Transverse colon (tissue), 4 donors: Measurements from ENCODE around the gene IRF6. TPM values are rescaled to one million over a fixed set of nuclear protein-coding genes. Genes with fewer than 3 reads are reported as not detected.

Experiments
- DNase-seq: peaks from one replicate; pipeline ENCODE4 v3.0.0-alpha.2; 2019
- H3K27ac ChIP-seq, 4 donors: fragments of 200-600 bp; sonication (generic); 2 replicates each; pipeline ENCODE4 v1.5.1; 2016 to 2018; ENCODE audit warnings: inconsistent platforms in 4 of 4
- H3K27me3 ChIP-seq: fragments of 200-600 bp; sonication (generic); 2 replicates; pipeline ENCODE4 v1.5.1; 2017; ENCODE audit warnings: inconsistent platforms
- H3K36me3 ChIP-seq, 4 donors: fragments of 200-600 bp; sonication (generic); 2 replicates each; pipeline ENCODE4 v1.5.1; 2017 to 2019; ENCODE audit warnings: inconsistent platforms in 4 of 4
- H3K4me1 ChIP-seq, 4 donors: fragments of 200-600 bp; sonication (generic); 2 replicates each; pipeline ENCODE4 v1.5.1; 2017 to 2020; ENCODE audit warnings: inconsistent platforms in 4 of 4
- H3K4me3 ChIP-seq, 4 donors: fragments of 200-600 bp; sonication (generic); 1 replicate in 1 of 4; 2 replicates in 3 of 4; pipeline versions ENCODE4 v1.5.1 to v1.6.1; 2017 to 2019; ENCODE audit warnings: inconsistent platforms in 4 of 4
- H3K9me3 ChIP-seq, 2 donors: fragments of 200-600 bp; sonication (generic); 2 replicates each; pipeline ENCODE4 v1.5.1; 2017 to 2019; ENCODE audit warnings: inconsistent platforms in 2 of 2
- CTCF ChIP-seq, 5 experiments: fragments of 200-600 bp in 3 of 5; fragments of 450-650 bp in 2 of 5; sonication (generic) in 3 of 5; IDR thresholded peaks; 1 replicate in 2 of 5; 2 replicates in 3 of 5; pipeline ENCODE4 v1.5.1; 2016 to 2017; ENCODE audit warnings: antibody characterized with exemption in 5 of 5, inconsistent platforms in 3 of 5, mild to moderate bottlenecking in 2 of 5, moderate library complexity in 1 of 5
- EP300 ChIP-seq: sonication (generic); formaldehyde crosslinking; IDR thresholded peaks from one replicate; pipeline ENCODE4 v1.6.1; 2017; ENCODE audit warnings: antibody characterized with exemption, low read depth
- POLR2A ChIP-seq: fragments of 450-650 bp; IDR thresholded peaks from one replicate; pipeline ENCODE4 v1.6.1; 2016; ENCODE audit warnings: antibody characterized with exemption, mild to moderate bottlenecking, moderate library complexity
- POLR2AphosphoS5 ChIP-seq, 3 donors: sonication (generic); formaldehyde crosslinking; IDR thresholded peaks; one replicate each; pipeline ENCODE4 v1.6.1; 2016; ENCODE audit warnings: antibody characterized with exemption in 3 of 3
- WGBS, 2 donors: methylation state at CpG; one replicate each; pipeline ENCODE4 v1.1.5; 2018; ENCODE audit warnings: low coverage in 1 of 2; 5-methylcytosine and 5-hydroxymethylcytosine counted together
- in situ Hi-C, 4 donors: fragments of 200-750 bp; cut with MboI; loops; one replicate each; pipeline versions ENCODE4 v1.15.0 to v1.15.1; 2017; ENCODE audit warnings: low sequenced_read_pairs in 3 of 4, low pct_ligation_motif_present in 1 of 4, low pct_unique_long_range_greater_than_20kb in 1 of 4
- intact Hi-C: fragments of 100-400 bp; cut with DNase I; formaldehyde crosslinking; loops from one replicate; pipeline ENCODE4 v1.15.1; 2023; ENCODE audit warnings: low total_unique reads
- total RNA-seq, 4 donors: library from RNA; depleted of rRNA; stranded (reverse); fragments of >200 nt; gene quantifications; one replicate each; pipeline ENCODE4 v1.1.0, GENCODE V29; 2016

Gene IRF6
- total RNA-seq, 4 donors from 2014 or later: 26.1 to 78.0 (median 44.4) TPM

DNA sequence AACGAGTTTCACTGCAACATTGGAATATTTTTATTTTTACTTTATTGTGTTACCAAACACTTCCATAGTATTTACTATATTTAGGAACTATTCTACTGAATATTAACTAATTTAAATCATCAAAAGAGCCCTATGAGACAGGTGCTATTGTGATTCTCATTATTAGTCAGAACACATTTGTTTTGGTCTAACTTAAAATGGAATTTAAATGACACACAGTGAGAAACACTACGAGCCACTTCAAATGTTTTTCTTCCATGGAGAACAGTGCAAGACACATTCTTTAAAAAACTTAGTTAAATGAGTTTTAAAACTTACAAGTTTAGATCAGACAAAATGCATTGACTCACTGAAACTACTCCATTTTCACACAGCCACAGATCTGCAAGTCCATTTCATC, 56.7 kb downstream of the IRF6 start:
- intact Hi-C loops: loop anchor here (5.0 kb wide), 1 partner anchor 172 kb away; no protein-coding TSS in a partner anchor
- Histone ChIP-seq H3K9me3 (no peaks in the 10 kb centered on the region), H3K4me3 (no peak overlapping the region), H3K36me3 (no peaks in the 10 kb centered on the region), H3K27ac (no peak overlapping the region), H3K27me3 (no peaks in the 10 kb centered on the region), H3K4me1 (peaks cover 0 to 7% (median 2%) of the 10 kb centered on the region in 4 donors)
- in situ Hi-C loops: no loop called here
- TF ChIP-seq POLR2AphosphoS5 (IDR thresholded peaks at IDR 0.05) (no peak), EP300 (no peak), POLR2A (no peak), CTCF (IDR thresholded peaks at IDR 0.05) (no peak)
- WGBS, 2 donors: 58 to 65% methylated on average over 2 of the region's 2 CpGs
- no peak for DNase-seq

DNA sequence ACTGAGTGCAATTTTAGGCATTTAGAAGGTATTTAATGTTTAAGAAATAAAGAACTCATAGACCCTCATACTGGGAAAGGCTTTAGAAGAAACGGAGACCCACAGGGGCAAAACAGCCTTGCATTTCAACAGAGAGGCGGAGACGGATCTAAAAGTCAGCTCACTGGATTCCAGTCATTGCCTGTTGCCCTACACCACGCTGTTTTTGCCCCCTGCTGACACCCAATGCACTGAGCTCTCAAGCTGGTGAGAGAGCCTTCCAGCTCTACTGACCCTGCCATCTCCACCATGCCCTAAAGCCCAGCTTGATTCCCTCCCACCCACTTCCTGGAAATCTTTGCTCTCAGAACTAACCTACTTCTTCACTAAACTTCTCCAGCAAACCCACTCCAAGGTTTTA, 57.3 kb downstream of the IRF6 start:
- Histone ChIP-seq H3K36me3 (no peaks in the 10 kb centered on the region), H3K4me3 (no peak overlapping the region), H3K27ac (no peak overlapping the region), H3K4me1 (peaks cover 0 to 7% (median 2%) of the 10 kb centered on the region in 4 donors), H3K9me3 (no peaks in the 10 kb centered on the region), H3K27me3 (no peaks in the 10 kb centered on the region)
- intact Hi-C loops: loop anchor here (5.0 kb wide), 1 partner anchor 171 kb away; no protein-coding TSS in a partner anchor
- no peak for DNase-seq
- 76 to 86% methylated on average over 4 of the region's 4 CpGs for WGBS, 2 donors
- TF ChIP-seq EP300: no peak
- TF ChIP-seq POLR2A: no peak
- no peak for TF ChIP-seq POLR2AphosphoS5 (IDR thresholded peaks at IDR 0.05)
- no peak for TF ChIP-seq CTCF (IDR thresholded peaks at IDR 0.05)
- in situ Hi-C loops: no loop called here

DNA sequence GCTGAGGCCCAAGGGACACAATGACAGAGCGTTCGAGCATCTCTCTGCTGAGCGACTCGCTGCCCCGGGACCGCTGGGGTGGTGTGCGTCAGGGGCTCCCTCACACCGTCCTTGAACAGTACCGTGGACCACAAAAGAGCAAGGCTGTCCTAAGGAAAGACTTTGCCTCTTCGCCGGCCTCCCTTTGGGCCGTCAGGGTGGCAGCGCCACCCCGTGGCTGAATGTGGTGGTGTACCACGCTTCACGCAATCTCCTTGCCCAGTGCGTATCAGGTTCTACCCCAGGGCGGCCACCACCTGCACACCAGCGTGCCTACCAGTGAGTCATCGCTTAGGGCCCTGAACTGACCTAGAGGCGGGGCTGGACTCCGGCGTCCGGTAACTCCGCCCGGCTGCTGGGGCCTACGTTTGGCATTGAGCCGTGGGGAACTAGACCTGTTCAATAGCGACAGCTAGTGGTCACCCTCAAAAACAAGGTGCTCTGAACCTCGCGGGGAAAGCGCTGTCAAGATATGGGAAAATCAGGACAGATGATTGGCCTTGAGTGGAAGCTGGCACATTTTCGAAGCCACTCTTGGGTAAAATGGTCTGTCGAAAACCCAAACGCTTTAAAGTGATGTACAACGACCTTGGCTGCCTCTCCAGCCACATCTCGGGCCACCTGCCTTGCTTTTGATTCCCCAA, 58.2 kb downstream of the IRF6 start:
- H3K4me1 ChIP-seq: peaks cover 0 to 7% (median 2%) of the 10 kb centered on the region in 4 donors
- H3K9me3 ChIP-seq: no peaks in the 10 kb centered on the region
- peak overlapping the region; percentile 11 to 51 (median 18) for H3K27ac ChIP-seq
- in situ Hi-C loops: no loop called here
- WGBS, 2 donors: 0 to 8% methylated on average over 4 to 35 of the region's 37 CpGs
- H3K4me3 ChIP-seq: peak overlapping the region in 2 of 4 donors; percentile 13 to 36
- H3K36me3 ChIP-seq: no peaks in the 10 kb centered on the region
- intact Hi-C loops: loop anchor here (5.0 kb wide), 1 partner anchor 170 kb away; no protein-coding TSS in a partner anchor
- H3K27me3 ChIP-seq: no peaks in the 10 kb centered on the region
- DNase-seq: peak; percentile 97
- TF ChIP-seq EP300 (no peak), POLR2A (no peak), POLR2AphosphoS5 (IDR thresholded peaks at IDR 0.05) (peak; percentile 16 to 65 (median 47)), CTCF (IDR thresholded peaks at IDR 0.05) (peak; percentile 85 to 99 (median 92))

- Histone ChIP-seq H3K27me3 (no peaks in the 10 kb centered on the region), H3K4me3 (no peak overlapping the region), H3K36me3 (no peaks in the 10 kb centered on the region), H3K4me1 (peaks cover 0 to 11% (median 2%) of the 10 kb centered on the region in 4 donors), H3K27ac (no peak overlapping the region), H3K9me3 (no peaks in the 10 kb centered on the region)
- no peak for DNase-seq
- in situ Hi-C loops (no loop called here), intact Hi-C loops (loop anchor here (5.0 kb wide), 1 partner anchor 169 kb away; no protein-coding TSS in a partner anchor)
- 54 to 69% methylated on average over 4 of the region's 4 CpGs for WGBS, 2 donors
- no peak for TF ChIP-seq POLR2A
- no peak for TF ChIP-seq EP300
- no peak for TF ChIP-seq CTCF (IDR thresholded peaks at IDR 0.05)
- TF ChIP-seq POLR2AphosphoS5 (IDR thresholded peaks at IDR 0.05): no peak
Measured at GRCh38 chr1:209746451-209747165, 59.3 kb downstream of the IRF6 start.
